ENCODE data around the gene CDCA8.

Gene CDCA8

GRCh38 chr1:37662031-37662755 is 30.1 kb upstream of the CDCA8 start:
- Histone ChIP-seq H3K36me3 (ENCODE audit: control insufficient read depth, insufficient read depth, low read length) (no peaks in the 10 kb centered on the region), H3K79me2 (no peaks in the 10 kb centered on the region), H3K9me3 (ENCODE audit: control insufficient read depth, low read length) (no peaks in the 10 kb centered on the region), H3K27me3 (ENCODE audit: control insufficient read depth, insufficient read depth, low read length) (no peaks in the 10 kb centered on the region), H3K4me2 (ENCODE audit: low read length) (no peak overlapping the region), H3K9ac (no peak overlapping the region), H3K27ac (no peak overlapping the region), H3K4me3 (ENCODE audit: low read depth, low read length) (no peak overlapping the region), H2AFZ (no peak overlapping the region), H3K4me1 (no peaks in the 10 kb centered on the region)
- no peak for TF ChIP-seq CTCF (IDR thresholded peaks at IDR 0.05)

GRCh38 chr1:37663426-37664000 is 28.8 kb upstream of the CDCA8 start:
- H3K4me3 ChIP-seq (ENCODE audit: low read depth, low read length), result no peak overlapping the region
- H3K79me2 ChIP-seq, result no peaks in the 10 kb centered on the region
- no peaks in the 10 kb centered on the region for H3K27me3 ChIP-seq (ENCODE audit: control insufficient read depth, insufficient read depth, low read length)
- H3K27ac ChIP-seq, result no peak overlapping the region
- no peak overlapping the region for H2AFZ ChIP-seq
- no peaks in the 10 kb centered on the region for H3K36me3 ChIP-seq (ENCODE audit: control insufficient read depth, insufficient read depth, low read length)
- H3K4me1 ChIP-seq, result no peaks in the 10 kb centered on the region
- no peak overlapping the region for H3K4me2 ChIP-seq (ENCODE audit: low read length)
- no peaks in the 10 kb centered on the region for H3K9me3 ChIP-seq (ENCODE audit: control insufficient read depth, low read length)
- no peak overlapping the region for H3K9ac ChIP-seq
- no peak for TF ChIP-seq CTCF (IDR thresholded peaks at IDR 0.05)

- no peak overlapping the region for H2AFZ ChIP-seq
- H3K4me2 ChIP-seq (ENCODE audit: low read length), result no peak overlapping the region
- H3K27ac ChIP-seq, result no peak overlapping the region
- no peak for TF ChIP-seq CTCF (IDR thresholded peaks at IDR 0.05)
- H3K27me3 ChIP-seq (ENCODE audit: control insufficient read depth, insufficient read depth, low read length), result no peaks in the 10 kb centered on the region
- no peaks in the 10 kb centered on the region for H3K4me1 ChIP-seq
- H3K9ac ChIP-seq, result no peak overlapping the region
- no peaks in the 10 kb centered on the region for H3K36me3 ChIP-seq (ENCODE audit: control insufficient read depth, insufficient read depth, low read length)
- no peak overlapping the region for H3K4me3 ChIP-seq (ENCODE audit: low read depth, low read length)
- no peaks in the 10 kb centered on the region for H3K9me3 ChIP-seq (ENCODE audit: control insufficient read depth, low read length)
- no peaks in the 10 kb centered on the region for H3K79me2 ChIP-seq
Measured at GRCh38 chr1:37666241-37666867, 26.0 kb upstream of the CDCA8 start.

GRCh38 chr1:37667023-37667671 is 25.2 kb upstream of the CDCA8 start:
- Histone ChIP-seq H3K79me2 (no peaks in the 10 kb centered on the region), H3K27me3 (ENCODE audit: control insufficient read depth, insufficient read depth, low read length) (no peaks in the 10 kb centered on the region), H2AFZ (no peak overlapping the region), H3K27ac (no peak overlapping the region), H3K4me3 (ENCODE audit: low read depth, low read length) (no peak overlapping the region), H3K9me3 (ENCODE audit: control insufficient read depth, low read length) (no peaks in the 10 kb centered on the region), H3K4me1 (no peaks in the 10 kb centered on the region), H3K9ac (no peak overlapping the region), H3K4me2 (ENCODE audit: low read length) (no peak overlapping the region), H3K36me3 (ENCODE audit: control insufficient read depth, insufficient read depth, low read length) (no peaks in the 10 kb centered on the region)
- TF ChIP-seq CTCF (IDR thresholded peaks at IDR 0.05), result no peak

Data from parathyroid adenoma (tissue), 2 donors.